Panc1 (cell line): Measurements from ENCODE around the gene NEGR1. TPM values are rescaled to one million over a fixed set of nuclear protein-coding genes. Genes with fewer than 3 reads are reported as not detected.

ENCODE experiments used
- ATAC-seq: fragments of 200-7000 bp; cut with Tn5 transposase; 2 replicates; pipeline ENCODE4 v1.9.1; 2020; ENCODE audit warnings: mild to moderate bottlenecking, moderate library complexity
- BruUV-seq: library from RNA; stranded (reverse); fragments of 400-500 nt; replicated peaks from 2 replicates; lab custom pipeline; 2021; lab: Mats Ljungman, UMichigan
- CTCF ChIA-PET: fragments of 300-600 bp; sonication (Branson Sonifier 250); formaldehyde crosslinking; loops from one replicate; lab custom pipeline; 2022; ENCODE audit warnings: antibody characterized with exemption; lab: Charles Lee
- POLR2A ChIA-PET: fragments of 300-600 bp; sonication (Branson Sonifier 250); formaldehyde crosslinking; loops from one replicate; lab custom pipeline; 2022; ENCODE audit warnings: antibody characterized with exemption; lab: Charles Lee
- DNase-seq: peaks from one replicate; pipeline ENCODE4 v3.0.0-alpha.2; 2010; ENCODE audit warnings: low read depth, low spot score
- H3K27ac ChIP-seq: 2 replicates; pipeline ENCODE4 v1.5.1; 2011; ENCODE audit warnings: mild to moderate bottlenecking, low read length, inconsistent platforms
- H3K27me3 ChIP-seq: fragments of 200-500 bp; sonication (Bioruptor generic); 2 replicates; pipeline ENCODE4 v1.6.0; 2014; ENCODE audit warnings: low read length, inconsistent platforms; ENCODE audit not compliant: control insufficient read depth, insufficient read depth
- H3K36me3 ChIP-seq: fragments of 200-500 bp; sonication (Bioruptor generic); 2 replicates; pipeline ENCODE4 v1.5.1; 2014; ENCODE audit warnings: inconsistent platforms, mild to moderate bottlenecking, low read length, moderate library complexity; ENCODE audit not compliant: control insufficient read depth, insufficient read depth
- H3K4me1 ChIP-seq: 2 replicates; pipeline ENCODE4 v1.5.1; 2011; ENCODE audit warnings: inconsistent platforms, mild to moderate bottlenecking, low read length, moderate library complexity; ENCODE audit not compliant: control insufficient read depth, insufficient read depth
- H3K4me3 ChIP-seq, 2 experiments: 2 replicates each; pipeline ENCODE4 v1.5.1; 2011 to 2012; ENCODE audit warnings: low read depth in 2 of 2, low read length in 2 of 2, mild to moderate bottlenecking in 2 of 2, inconsistent platforms in 1 of 2, moderate library complexity in 1 of 2
- H3K9me3 ChIP-seq: fragments of 200-500 bp; sonication (Bioruptor generic); 2 replicates; pipeline ENCODE4 v1.5.1; 2014; ENCODE audit warnings: low read depth, mild to moderate bottlenecking, inconsistent platforms, low read length, moderate library complexity; ENCODE audit not compliant: control insufficient read depth, insufficient read depth
- CTCF ChIP-seq: fragments of 450-650 bp; IDR thresholded peaks from 2 replicates; pipeline ENCODE4 v1.5.1; 2017; ENCODE audit warnings: mild to moderate bottlenecking
- POLR2AphosphoS5 ChIP-seq: IDR thresholded peaks from 2 replicates; pipeline ENCODE4 v1.6.1; 2012; ENCODE audit warnings: mild to moderate bottlenecking, low read depth, low read length, moderate library complexity
- REST ChIP-seq, 2 experiments: IDR thresholded peaks; 2 replicates each; pipeline ENCODE4 v1.6.1; 2011 to 2012; ENCODE audit warnings: low read depth in 2 of 2, control low read depth in 1 of 2, low read length in 1 of 2, mild to moderate bottlenecking in 1 of 2, moderate library complexity in 1 of 2; ENCODE audit not compliant: insufficient read depth in 1 of 2
- SIN3A ChIP-seq: IDR thresholded peaks from 2 replicates; pipeline ENCODE4 v1.6.1; 2012; ENCODE audit warnings: low read depth, mild to moderate bottlenecking, low read length, moderate library complexity, borderline replicate concordance; ENCODE audit not compliant: insufficient read depth
- TCF7L2 ChIP-seq: IDR thresholded peaks from 2 replicates; pipeline ENCODE4 v1.6.1; 2011; ENCODE audit warnings: mild to moderate bottlenecking, low read depth, low read length, inconsistent platforms
- in situ Hi-C: cut with HindIII; loops from 2 replicates; pipeline ENCODE4 v1.10.0; 2016; ENCODE audit warnings: low sequenced_read_pairs, low pct_unique_long_range_greater_than_20kb
- intact Hi-C: fragments of 100-400 bp; cut with micrococcal nuclease; formaldehyde crosslinking; loops from one replicate; pipeline ENCODE4 v1.10.0; 2022; ENCODE audit not compliant: unreplicated experiment
- total RNA-seq: library from RNA; stranded (reverse); gene quantifications from one replicate; pipeline ENCODE4 v1.2.1, GENCODE V29; 2021; ENCODE audit not compliant: unreplicated experiment

Gene NEGR1
- total RNA-seq, 1 experiment from 2014 or later, result 2.7 TPM

DNA sequence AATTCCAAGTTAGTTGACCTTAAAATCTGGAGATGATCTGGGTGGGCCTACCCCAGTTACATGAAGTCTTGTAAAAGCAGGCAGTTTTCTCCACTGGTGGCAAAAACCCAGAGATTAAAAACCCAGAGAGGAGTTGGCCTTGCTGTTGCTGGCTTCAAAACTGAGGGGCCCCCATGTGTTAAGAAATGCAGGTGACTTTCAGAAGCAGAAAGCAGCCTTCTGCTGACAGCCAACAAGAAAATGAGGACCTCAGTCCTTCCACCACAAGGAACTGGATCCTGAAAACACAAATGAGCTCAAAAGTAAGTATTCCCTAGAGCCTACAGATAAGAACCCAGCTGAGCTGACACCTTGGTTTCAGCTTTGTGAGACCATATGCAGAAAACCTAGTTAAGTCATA, 857.8 kb downstream of the NEGR1 start:
- ChIA-PET POLR2A (no interaction called here), CTCF (no interaction called here)
- intact Hi-C loops (no loop called here), in situ Hi-C loops (no loop called here)
- no peak for DNase-seq
- no peak for ATAC-seq
- BruUV-seq, result no TSS peak
- Histone ChIP-seq H3K27me3 (no peaks in the 10 kb centered on the region), H3K4me3 (no peak overlapping the region), H3K36me3 (no peaks in the 10 kb centered on the region), H3K4me1 (no peaks in the 10 kb centered on the region), H3K9me3 (no peaks in the 10 kb centered on the region), H3K27ac (no peak overlapping the region)
- TF ChIP-seq TCF7L2, result no peak
- no peak for TF ChIP-seq REST (IDR thresholded peaks at IDR 0.05; ENCODE audit: insufficient read depth in 1 of 2, low read depth in 2 of 2, low read length in 1 of 2)
- no peak for TF ChIP-seq SIN3A
- TF ChIP-seq POLR2AphosphoS5, result no peak
- no peak for TF ChIP-seq CTCF

DNA sequence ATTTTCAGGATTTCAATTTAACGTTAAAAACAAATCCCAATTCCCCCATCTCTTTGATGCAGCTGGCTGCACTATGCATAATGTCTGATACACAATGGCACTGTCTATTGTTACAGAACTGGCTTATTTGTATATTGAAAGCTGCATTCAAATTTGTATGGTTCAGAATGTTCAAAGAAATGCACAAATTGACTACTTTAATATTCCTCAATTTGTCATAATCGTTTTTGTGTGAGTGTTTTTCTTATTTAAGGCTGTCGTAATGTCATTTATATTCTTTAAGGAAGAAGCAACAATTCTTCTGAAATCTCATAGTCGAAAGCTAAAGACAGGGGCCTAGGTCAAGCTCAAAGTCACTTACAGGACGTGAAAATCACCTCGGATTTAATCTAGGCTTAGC, 860.1 kb downstream of the NEGR1 start:
- no peaks in the 10 kb centered on the region for H3K9me3 ChIP-seq
- in situ Hi-C loops (no loop called here), intact Hi-C loops (no loop called here)
- no peak overlapping the region for H3K27ac ChIP-seq
- no peaks in the 10 kb centered on the region for H3K4me1 ChIP-seq
- no peaks in the 10 kb centered on the region for H3K36me3 ChIP-seq
- no TSS peak for BruUV-seq
- ATAC-seq (no peak), DNase-seq (no peak)
- H3K27me3 ChIP-seq, result no peaks in the 10 kb centered on the region
- no peak overlapping the region for H3K4me3 ChIP-seq
- TF ChIP-seq TCF7L2, result no peak
- TF ChIP-seq REST (IDR thresholded peaks at IDR 0.05; ENCODE audit: insufficient read depth in 1 of 2, low read depth in 2 of 2, low read length in 1 of 2), result no peak
- TF ChIP-seq SIN3A, result no peak
- no peak for TF ChIP-seq POLR2AphosphoS5
- TF ChIP-seq CTCF, result no peak
- POLR2A ChIA-PET, result no interaction called here
- CTCF ChIA-PET, result no interaction called here
